H9 (cell line): ENCODE results near the gene OR5B12. TPM values are rescaled to one million over a fixed set of nuclear protein-coding genes. Genes with fewer than 3 reads are reported as not detected.

Source experiments
- DNase-seq: peaks from one replicate; pipeline ENCODE4 v3.0.0-alpha.2; 2017
- H2AFZ ChIP-seq: one replicate; pipeline ENCODE4 v1.6.1; 2013; ENCODE audit warnings: mild to moderate bottlenecking, low read length, control low read depth, moderate library complexity
- H2AK5ac ChIP-seq: 2 replicates; pipeline ENCODE4 v1.6.1; 2013; ENCODE audit warnings: low read length, control low read depth, mixed read lengths; ENCODE audit not compliant: insufficient read length
- H2BK120ac ChIP-seq: one replicate; pipeline ENCODE4 v1.6.1; 2013; ENCODE audit warnings: low read depth, mild to moderate bottlenecking, low read length, control low read depth, inconsistent platforms; ENCODE audit not compliant: poor library complexity, severe bottlenecking
- H2BK12ac ChIP-seq: 2 replicates; pipeline ENCODE4 v1.6.1; 2013; ENCODE audit warnings: low read length, control low read depth, mixed read lengths, low read depth; ENCODE audit not compliant: insufficient read length
- H2BK15ac ChIP-seq: 2 replicates; pipeline ENCODE4 v1.6.1; 2013; ENCODE audit warnings: low read depth, low read length, control low read depth
- H2BK20ac ChIP-seq: one replicate; pipeline ENCODE4 v1.6.1; 2013; ENCODE audit warnings: low read depth, mild to moderate bottlenecking, low read length, control low read depth, inconsistent platforms; ENCODE audit not compliant: poor library complexity, severe bottlenecking
- H2BK5ac ChIP-seq: 2 replicates; pipeline ENCODE4 v1.6.1; 2013; ENCODE audit warnings: low read length, control low read depth, mixed read lengths; ENCODE audit not compliant: insufficient read length
- H3K14ac ChIP-seq: 2 replicates; pipeline ENCODE4 v1.6.1; 2013; ENCODE audit warnings: low read length, control low read depth; ENCODE audit not compliant: insufficient read depth
- H3K18ac ChIP-seq: 2 replicates; pipeline ENCODE4 v1.6.1; 2013; ENCODE audit warnings: low read depth, mild to moderate bottlenecking, mixed read lengths, low read length, control low read depth; ENCODE audit not compliant: insufficient read length
- H3K23ac ChIP-seq: 2 replicates; pipeline ENCODE4 v1.6.1; 2013; ENCODE audit warnings: low read length, control low read depth, mixed read lengths, low read depth; ENCODE audit not compliant: insufficient read length
- H3K23me2 ChIP-seq: 2 replicates; pipeline ENCODE4 v1.6.1; 2013; ENCODE audit warnings: low read depth, mild to moderate bottlenecking, mixed read lengths, low read length, control low read depth; ENCODE audit not compliant: insufficient read length, poor library complexity, severe bottlenecking
- H3K27ac ChIP-seq: 2 replicates; pipeline ENCODE4 v1.5.1; 2013; ENCODE audit warnings: low read length, control low read depth, mixed read lengths, low read depth; ENCODE audit not compliant: insufficient read length
- H3K27me3 ChIP-seq: 2 replicates; pipeline ENCODE4 v1.6.1; 2013; ENCODE audit warnings: low read length, control low read depth, inconsistent platforms; ENCODE audit not compliant: insufficient read depth
- H3K4ac ChIP-seq: 2 replicates; pipeline ENCODE4 v1.6.1; 2013; ENCODE audit warnings: low read depth, mild to moderate bottlenecking, control low read depth, inconsistent platforms, low read length, moderate library complexity
- H3K4me1 ChIP-seq: 2 replicates; pipeline ENCODE4 v1.6.1; 2013; ENCODE audit warnings: low read length, control low read depth, inconsistent platforms; ENCODE audit not compliant: insufficient read depth
- H3K4me2 ChIP-seq: 2 replicates; pipeline ENCODE4 v1.6.1; 2013; ENCODE audit warnings: low read length, control low read depth, mixed read lengths; ENCODE audit not compliant: insufficient read length, insufficient read depth
- H3K56ac ChIP-seq: 2 replicates; pipeline ENCODE4 v1.6.1; 2013; ENCODE audit warnings: low read depth, mild to moderate bottlenecking, mixed read lengths, low read length, control low read depth; ENCODE audit not compliant: insufficient read length
- H3K79me1 ChIP-seq: 2 replicates; pipeline ENCODE4 v1.6.1; 2013; ENCODE audit warnings: low read depth, mild to moderate bottlenecking, moderate library complexity, low read length, control low read depth, inconsistent platforms; ENCODE audit not compliant: insufficient read depth, poor library complexity, severe bottlenecking
- H3K79me2 ChIP-seq: 2 replicates; pipeline ENCODE4 v1.6.1; 2013; ENCODE audit warnings: low read length, control low read depth, inconsistent platforms; ENCODE audit not compliant: insufficient read depth
- H3K9ac ChIP-seq: 2 replicates; pipeline ENCODE4 v1.6.1; 2013; ENCODE audit warnings: low read length, control low read depth, mixed read lengths; ENCODE audit not compliant: insufficient read length; ENCODE audit errors: extremely low read depth
- H3K9me3 ChIP-seq: one replicate; pipeline ENCODE4 v1.6.1; 2013; ENCODE audit warnings: low read depth, low read length, inconsistent platforms; ENCODE audit not compliant: control insufficient read depth
- H3T11ph ChIP-seq: one replicate; pipeline ENCODE4 v1.6.1; 2013; ENCODE audit warnings: mild to moderate bottlenecking, low read length, control low read depth, inconsistent platforms
- H4K20me1 ChIP-seq: one replicate; pipeline ENCODE4 v1.6.1; 2013; ENCODE audit not compliant: control insufficient read depth, insufficient read length, insufficient read depth
- H4K5ac ChIP-seq: 2 replicates; pipeline ENCODE4 v1.6.1; 2013; ENCODE audit warnings: low read depth, mild to moderate bottlenecking, mixed read lengths, low read length, control low read depth; ENCODE audit not compliant: insufficient read length
- H4K8ac ChIP-seq: replicated peaks from 2 replicates; pipeline ENCODE4 v1.6.1; 2013; ENCODE audit warnings: low read length, control low read depth, mixed read lengths, low read depth; ENCODE audit not compliant: insufficient read length
- H4K91ac ChIP-seq: 2 replicates; pipeline ENCODE4 v1.6.1; 2013; ENCODE audit warnings: low read depth, mild to moderate bottlenecking, moderate library complexity, mixed read lengths, low read length, control low read depth; ENCODE audit not compliant: insufficient read length
- H3K27ac Mint-ChIP-seq, 3 experiments: 2 replicates in 2 of 3; 3 replicates in 1 of 3; pipeline ENCODE4 v1.8.0; 2020 to 2021; ENCODE audit warnings: mixed read lengths in 3 of 3, mild to moderate bottlenecking in 1 of 3, moderate library complexity in 1 of 3
- H3K27me3 Mint-ChIP-seq: 2 replicates; pipeline ENCODE4 v1.8.0; 2021; ENCODE audit warnings: low read depth, mild to moderate bottlenecking, moderate library complexity, mixed read lengths
- H3K36me3 Mint-ChIP-seq, 3 experiments: 2 replicates in 2 of 3; 3 replicates in 1 of 3; pipeline ENCODE4 v1.8.0; 2020 to 2021; ENCODE audit warnings: low read depth in 3 of 3, mixed read lengths in 3 of 3; ENCODE audit not compliant: insufficient read depth in 1 of 3
- H3K4me1 Mint-ChIP-seq, 2 experiments: 2 replicates each; pipeline ENCODE4 v1.8.0; 2020; ENCODE audit warnings: mixed read lengths in 2 of 2
- H3K4me3 Mint-ChIP-seq, 2 experiments: 2 replicates in 1 of 2; 3 replicates in 1 of 2; pipeline ENCODE4 v1.8.0; 2020 to 2021; ENCODE audit warnings: mild to moderate bottlenecking in 2 of 2, mixed read lengths in 2 of 2, moderate library complexity in 1 of 2
- H3K9me3 Mint-ChIP-seq, 2 experiments: 2 replicates in 1 of 2; 3 replicates in 1 of 2; pipeline ENCODE4 v1.8.0; 2020; ENCODE audit warnings: mild to moderate bottlenecking in 2 of 2, mixed read lengths in 2 of 2, moderate library complexity in 1 of 2
- WGBS: extraction: QIAGEN DNeasy Blood & Tissue Kit; methylation state at CpG from one replicate; pipeline ENCODE4 v1.1.7; 2013; ENCODE audit warnings: missing lambda C conversion rate, low lambda C conversion rate, mixed read lengths; ENCODE audit not compliant: insufficient read length; ENCODE audit errors: extremely low coverage; 5-methylcytosine and 5-hydroxymethylcytosine counted together
- total RNA-seq: library from RNA; stranded (reverse); gene quantifications from 2 replicates; pipeline ENCODE4 v1.2.1, GENCODE V29; 2021
- TF ChIP-seq, protein P1 (sequence below): fragments of 200-600 bp; sonication (generic); conservative IDR thresholded peaks from 3 replicates; pipeline ENCODE4 v1.8.0; 2021; ENCODE audit warnings: antibody characterized with exemption, mild to moderate bottlenecking

OR5B12 gene
- total RNA-seq, 1 experiment from 2014 or later, result not detected

DNA sequence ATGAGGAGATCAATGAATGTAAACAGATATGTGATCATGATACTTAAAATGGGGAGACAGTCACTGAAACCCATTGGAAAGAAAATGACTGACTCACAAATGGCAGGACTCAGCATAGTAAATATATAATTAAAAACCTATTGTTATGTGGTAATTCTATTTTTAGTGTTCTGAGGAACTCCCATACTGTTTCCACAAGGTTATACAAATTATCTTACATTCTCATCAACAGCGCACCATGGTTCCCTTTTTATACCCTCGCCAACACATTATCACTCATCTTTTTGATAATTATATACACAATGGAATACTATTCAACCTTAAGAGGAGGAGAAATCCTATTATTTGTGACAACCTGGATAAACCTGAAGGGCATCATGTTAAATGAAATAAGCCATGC lies 48.8 kb upstream of the OR5B12 start:
- H2BK15ac ChIP-seq, result no peak overlapping the region
- WGBS, result no CpG with 5 or more reads among the region's 2 CpGs
- no peaks in the 10 kb centered on the region for H3K79me1 ChIP-seq
- H2AFZ ChIP-seq, result no peak overlapping the region
- H2BK5ac ChIP-seq, result no peak overlapping the region
- H3K27ac ChIP-seq, result no peak overlapping the region
- no peak overlapping the region for H3K23ac ChIP-seq
- H3K23me2 ChIP-seq, result no peaks in the 10 kb centered on the region
- H4K5ac ChIP-seq, result no peak overlapping the region
- no peaks in the 10 kb centered on the region for H3K27me3 ChIP-seq
- H2BK20ac ChIP-seq, result no peak overlapping the region
- H3K4ac ChIP-seq, result no peak overlapping the region
- H3K56ac ChIP-seq, result no peak overlapping the region
- no peak overlapping the region for H3K9ac ChIP-seq
- H3K27me3 Mint-ChIP-seq, result no peaks in the 10 kb centered on the region; the same call in 1 of the 2 replicates
- H3K18ac ChIP-seq, result no peak overlapping the region
- no peaks in the 10 kb centered on the region for H3K9me3 ChIP-seq
- no peaks in the 10 kb centered on the region for H3K36me3 Mint-ChIP-seq
- H3K14ac ChIP-seq, result no peak overlapping the region
- no peak for DNase-seq
- H4K8ac ChIP-seq, result no peak overlapping the region
- H2BK120ac ChIP-seq, result no peak overlapping the region
- no peak overlapping the region for H3K4me2 ChIP-seq
- no peaks in the 10 kb centered on the region for H4K20me1 ChIP-seq
- TF ChIP-seq, protein P1, sequence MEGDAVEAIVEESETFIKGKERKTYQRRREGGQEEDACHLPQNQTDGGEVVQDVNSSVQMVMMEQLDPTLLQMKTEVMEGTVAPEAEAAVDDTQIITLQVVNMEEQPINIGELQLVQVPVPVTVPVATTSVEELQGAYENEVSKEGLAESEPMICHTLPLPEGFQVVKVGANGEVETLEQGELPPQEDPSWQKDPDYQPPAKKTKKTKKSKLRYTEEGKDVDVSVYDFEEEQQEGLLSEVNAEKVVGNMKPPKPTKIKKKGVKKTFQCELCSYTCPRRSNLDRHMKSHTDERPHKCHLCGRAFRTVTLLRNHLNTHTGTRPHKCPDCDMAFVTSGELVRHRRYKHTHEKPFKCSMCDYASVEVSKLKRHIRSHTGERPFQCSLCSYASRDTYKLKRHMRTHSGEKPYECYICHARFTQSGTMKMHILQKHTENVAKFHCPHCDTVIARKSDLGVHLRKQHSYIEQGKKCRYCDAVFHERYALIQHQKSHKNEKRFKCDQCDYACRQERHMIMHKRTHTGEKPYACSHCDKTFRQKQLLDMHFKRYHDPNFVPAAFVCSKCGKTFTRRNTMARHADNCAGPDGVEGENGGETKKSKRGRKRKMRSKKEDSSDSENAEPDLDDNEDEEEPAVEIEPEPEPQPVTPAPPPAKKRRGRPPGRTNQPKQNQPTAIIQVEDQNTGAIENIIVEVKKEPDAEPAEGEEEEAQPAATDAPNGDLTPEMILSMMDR, result no peak
- H3T11ph ChIP-seq, result no peak overlapping the region
- no peak overlapping the region for H2AK5ac ChIP-seq
- no peaks in the 10 kb centered on the region; the same call in 1 of the 2 replicates for H3K4me1 ChIP-seq
- H3K4me3 Mint-ChIP-seq, result no peak overlapping the region
- H3K27ac Mint-ChIP-seq, result no peak overlapping the region
- no peak overlapping the region for H2BK12ac ChIP-seq
- no peaks in the 10 kb centered on the region; a peak in 1 of 5 replicates for H3K9me3 Mint-ChIP-seq
- H3K4me1 Mint-ChIP-seq, result peaks cover 0 to 12% of the 10 kb centered on the region in 2 experiments; a peak in 2 of 4 replicates
- H4K91ac ChIP-seq, result no peak overlapping the region
- no peaks in the 10 kb centered on the region for H3K79me2 ChIP-seq
